Right ventricle myocardium inferior (tissue), 1 donor: ENCODE results near the gene CCAR1. TPM values are rescaled to one million over a fixed set of nuclear protein-coding genes. Genes with fewer than 3 reads are reported as not detected.
A peak's percentile ranks its signal among the peaks of the same experiment; 100 is the strongest.
"Not testable (repeated sequence)": the region's sequence is repeated elsewhere in the genome, so short reads cannot be mapped to it uniquely, and the experiment has no call there.

Source experiments
- ATAC-seq: fragments of 200-7000 bp; cut with Tn5 transposase; one replicate; pipeline ENCODE4 v1.9.1; 2020; ENCODE audit warnings: mild to moderate bottlenecking, moderate library complexity
- DNase-seq: peaks from one replicate; pipeline ENCODE4 v3.0.0; 2021; ENCODE audit errors: missing footprints
- intact Hi-C: fragments of 100-400 bp; cut with DNase I; formaldehyde crosslinking; loops from one replicate; pipeline ENCODE4 v1.11.0; 2022
- microRNA-seq: library from miRNA; unstranded; fragments of <30 nt; microRNA quantifications from one replicate; pipeline ENCODE4 v1.2.0, GENCODE V29; 2020
- total RNA-seq: library from RNA; stranded (reverse); fragmentation: NEBNext Ultra II Directional; extraction: Animal tissue kit (Norgen Biotek cat#: 25700); gene quantifications from one replicate; pipeline ENCODE4 v1.2.1, GENCODE V29; 2021
- donor health status: DM: no; HTN: yes; CAD: no; lungs with severe emphysema.

The CCAR1 gene
- total RNA-seq, 1 donor from 2014 or later = 32.0 TPM

GRCh38 chr10:68816796-68817412 lies 95.9 kb downstream of the CCAR1 start:
- no peak for DNase-seq
- intact Hi-C loops = no loop called here
- no peak for ATAC-seq

GRCh38 chr10:68820359-68820758 lies 99.3 kb downstream of the CCAR1 start:
- DNase-seq, ATAC-seq, intact Hi-C loops: not testable (repeated sequence)

- ATAC-seq, DNase-seq, intact Hi-C loops: not testable (repeated sequence)
Observed at GRCh38 chr10:68822626-68823025, 101.6 kb downstream of the CCAR1 start.

GRCh38 chr10:68826764-68827591 lies 105.9 kb downstream of the CCAR1 start, which contains the start of gene STOX1:
TSS of gene STOX1 (plus strand) at chr10:68827531. CDS start at chr10:68827624, 93 bp downstream.
- DNase-seq = no peak
- intact Hi-C loops = no loop called here
- ATAC-seq = peak; percentile 72

GRCh38 chr10:68827592-68827959 lies 106.5 kb downstream of the CCAR1 start:
- ATAC-seq, DNase-seq, intact Hi-C loops: not testable (repeated sequence)

- DNase-seq, ATAC-seq, intact Hi-C loops: not testable (repeated sequence)
Observed at GRCh38 chr10:68828083-68828601, 107.1 kb downstream of the CCAR1 start.

GRCh38 chr10:68828833-68829232 lies 107.8 kb downstream of the CCAR1 start:
- DNase-seq (no peak), ATAC-seq (no peak)
- intact Hi-C loops = no loop called here

- no peak for DNase-seq
- no peak for ATAC-seq
- intact Hi-C loops = no loop called here
Observed at GRCh38 chr10:68829521-68829920, 108.5 kb downstream of the CCAR1 start.

- intact Hi-C loops = no loop called here
- ATAC-seq = no peak
- no peak for DNase-seq
Observed at GRCh38 chr10:68829952-68830351, 108.9 kb downstream of the CCAR1 start.

- intact Hi-C loops = no loop called here
- no peak for DNase-seq
- ATAC-seq = no peak
Observed at GRCh38 chr10:68831961-68832455, 111.0 kb downstream of the CCAR1 start.

GRCh38 chr10:68832601-68833000 lies 111.6 kb downstream of the CCAR1 start:
- intact Hi-C loops = no loop called here
- ATAC-seq (no peak), DNase-seq (no peak)

- DNase-seq (no peak), ATAC-seq (no peak)
- intact Hi-C loops = no loop called here
Observed at GRCh38 chr10:68837626-68838322, 116.7 kb downstream of the CCAR1 start.

GRCh38 chr10:68840650-68841049 lies 119.6 kb downstream of the CCAR1 start:
- ATAC-seq, DNase-seq, intact Hi-C loops: not testable (repeated sequence)

Small RNA genes within 50 kb of the gene (microRNA-seq; reads per million reads assigned to microRNA genes)
- not detected for gene MIR1254-1

Other genes with a start within 250 kb of the CCAR1 start
- gene DNA2, start 249.3 kb upstream of the CCAR1 start, total RNA-seq = 1.5 TPM
- 14.8 TPM for gene SLC25A16, start 193.7 kb upstream of the CCAR1 start, total RNA-seq
- gene TET1, start 160.9 kb upstream of the CCAR1 start, total RNA-seq = 3.1 TPM
- gene STOX1, start 106.3 kb downstream of the CCAR1 start, total RNA-seq = 0.41 TPM
- 21.5 TPM for gene DDX50, start 180.1 kb downstream of the CCAR1 start, total RNA-seq
- gene DDX21, start 234.9 kb downstream of the CCAR1 start, total RNA-seq = 19.6 TPM